DOHH2 (cell line): ENCODE data around the gene SIT1.
"Not testable (repeated sequence)": the region's sequence is repeated elsewhere in the genome, so short reads cannot be mapped to it uniquely, and the experiment has no call there.

Experiments used
- H3F3A ChIP-seq: fragments of 200-600 bp; sonication (generic), shearing (Covaris generic); 2 replicates; pipeline ENCODE4 v1.6.0; 2016; ENCODE audit warnings: antibody characterized with exemption, mild to moderate bottlenecking; ENCODE audit not compliant: control insufficient read depth, insufficient read depth
- H3K27ac ChIP-seq: fragments of 200-600 bp; sonication (generic); 2 replicates; pipeline ENCODE4 v1.5.1; 2014; ENCODE audit warnings: low read depth, mild to moderate bottlenecking, low read length, moderate library complexity
- H3K27me3 ChIP-seq: fragments of 200-600 bp; sonication (generic); 2 replicates; pipeline ENCODE4 v1.6.1; 2014; ENCODE audit warnings: mild to moderate bottlenecking, low read length, mixed read lengths; ENCODE audit not compliant: control insufficient read depth
- H3K36me3 ChIP-seq: fragments of 200-600 bp; sonication (generic); 2 replicates; pipeline ENCODE4 v1.6.1; 2014; ENCODE audit warnings: mild to moderate bottlenecking, low read length, moderate library complexity, mixed read lengths; ENCODE audit not compliant: control insufficient read depth
- H3K4me1 ChIP-seq: fragments of 200-600 bp; sonication (generic); 2 replicates; pipeline ENCODE4 v1.6.1; 2014; ENCODE audit warnings: mild to moderate bottlenecking, low read length, mixed read lengths; ENCODE audit not compliant: control insufficient read depth
- H3K4me2 ChIP-seq: fragments of 200-600 bp; sonication (generic); 2 replicates; pipeline ENCODE4 v1.6.0; 2014; ENCODE audit warnings: mild to moderate bottlenecking, low read length, moderate library complexity
- H3K4me3 ChIP-seq: fragments of 200-600 bp; sonication (generic); 2 replicates; pipeline ENCODE4 v1.5.1; 2014; ENCODE audit warnings: mild to moderate bottlenecking, low read length, mixed read lengths
- H3K79me2 ChIP-seq: fragments of 200-600 bp; sonication (generic); 2 replicates; pipeline ENCODE4 v1.6.1; 2014; ENCODE audit warnings: mild to moderate bottlenecking, low read length, mixed read lengths; ENCODE audit not compliant: control insufficient read depth
- H3K9me2 ChIP-seq: fragments of 200-600 bp; sonication (generic); replicated peaks from 2 replicates; pipeline ENCODE4 v1.6.1; 2014; ENCODE audit warnings: mild to moderate bottlenecking, low read length, mixed read lengths; ENCODE audit not compliant: control insufficient read depth
- H3K9me3 ChIP-seq: fragments of 200-600 bp; sonication (generic); 2 replicates; pipeline ENCODE4 v1.6.1; 2014; ENCODE audit warnings: antibody characterized with exemption, low read length, mixed read lengths; ENCODE audit not compliant: control insufficient read depth, insufficient read depth
- H4K20me1 ChIP-seq: fragments of 200-600 bp; sonication (generic); 2 replicates; pipeline ENCODE4 v1.6.0; 2014; ENCODE audit warnings: low read depth, mild to moderate bottlenecking, antibody characterized with exemption, low read length, moderate library complexity; ENCODE audit not compliant: control insufficient read depth, insufficient read depth
- CTCF ChIP-seq: fragments of 200-600 bp; sonication (generic); IDR thresholded peaks from one replicate; pipeline ENCODE4 v1.5.1; 2014; ENCODE audit warnings: antibody characterized with exemption, mild to moderate bottlenecking, low read depth, low read length; ENCODE audit not compliant: poor library complexity, severe bottlenecking
- EZH2phosphoT487 ChIP-seq: fragments of 200-600 bp; sonication (generic); IDR thresholded peaks from 2 replicates; pipeline ENCODE4 v1.6.1; 2017; ENCODE audit warnings: borderline replicate concordance, mild to moderate bottlenecking, antibody characterized with exemption, low read length, moderate library complexity, mixed read lengths

Gene SIT1

DNA sequence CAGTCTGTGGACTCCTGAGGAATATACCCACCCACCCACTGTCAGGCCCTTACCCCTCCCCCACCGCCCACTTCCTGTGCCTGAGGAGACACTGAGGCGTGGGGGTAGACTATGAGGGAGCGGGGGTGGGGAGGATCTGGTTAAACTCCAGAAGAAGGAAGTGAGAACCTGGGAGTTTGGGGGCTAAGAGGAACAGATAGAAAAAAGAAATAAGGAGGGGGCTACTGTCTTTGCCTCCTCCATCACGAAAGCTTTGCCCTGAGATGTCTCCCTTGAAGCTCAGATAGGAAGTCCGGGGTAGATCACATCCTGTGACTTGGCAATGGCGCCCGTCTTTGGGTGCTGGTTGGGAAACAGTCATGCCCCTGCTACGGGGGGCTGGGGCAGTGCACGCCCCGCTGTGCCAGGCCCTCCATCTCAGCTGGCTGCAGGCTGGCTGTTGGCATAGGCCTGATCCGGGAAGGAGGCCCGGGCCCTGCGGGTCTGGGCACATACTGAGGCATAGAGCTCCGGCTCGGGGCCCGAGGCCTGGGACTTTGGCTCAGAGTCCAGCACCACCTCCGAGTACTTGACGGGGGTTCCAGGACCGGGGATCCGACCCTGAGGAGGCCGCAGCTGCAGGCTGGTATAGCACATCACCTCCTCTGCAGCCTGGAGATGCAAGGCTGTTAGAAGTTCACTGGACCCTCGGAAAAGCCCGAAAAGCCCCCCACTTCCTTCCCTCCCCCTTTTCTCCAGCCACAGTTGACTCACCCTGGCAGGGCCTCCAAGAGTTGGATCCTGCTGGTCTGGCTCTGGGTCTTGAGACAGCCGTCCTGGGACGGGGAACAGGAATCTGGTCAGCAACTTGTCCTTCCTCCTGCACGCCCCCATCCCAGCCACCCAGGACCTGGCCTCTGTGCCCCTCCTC is 1.0 kb downstream of the SIT1 start:
- H3K27me3 ChIP-seq = no peaks in the 10 kb centered on the region
- peaks cover 58% of the 10 kb centered on the region for H3K4me1 ChIP-seq
- TF ChIP-seq EZH2phosphoT487 = no peak
- TF ChIP-seq CTCF = no peak
- no peaks in the 10 kb centered on the region for H3K9me2 ChIP-seq
- peaks cover 25% of the 10 kb centered on the region for H3K79me2 ChIP-seq
- no peaks in the 10 kb centered on the region for H3K9me3 ChIP-seq
- H3K4me3 ChIP-seq = peak overlapping the region; percentile 85
- peak overlapping the region; percentile 96 for H3K4me2 ChIP-seq
- H3F3A ChIP-seq = peaks cover 32% of the 10 kb centered on the region
- peak overlapping the region; percentile 87 for H3K27ac ChIP-seq
- no peaks in the 10 kb centered on the region for H4K20me1 ChIP-seq
- peaks cover 19% of the 10 kb centered on the region for H3K36me3 ChIP-seq

DNA sequence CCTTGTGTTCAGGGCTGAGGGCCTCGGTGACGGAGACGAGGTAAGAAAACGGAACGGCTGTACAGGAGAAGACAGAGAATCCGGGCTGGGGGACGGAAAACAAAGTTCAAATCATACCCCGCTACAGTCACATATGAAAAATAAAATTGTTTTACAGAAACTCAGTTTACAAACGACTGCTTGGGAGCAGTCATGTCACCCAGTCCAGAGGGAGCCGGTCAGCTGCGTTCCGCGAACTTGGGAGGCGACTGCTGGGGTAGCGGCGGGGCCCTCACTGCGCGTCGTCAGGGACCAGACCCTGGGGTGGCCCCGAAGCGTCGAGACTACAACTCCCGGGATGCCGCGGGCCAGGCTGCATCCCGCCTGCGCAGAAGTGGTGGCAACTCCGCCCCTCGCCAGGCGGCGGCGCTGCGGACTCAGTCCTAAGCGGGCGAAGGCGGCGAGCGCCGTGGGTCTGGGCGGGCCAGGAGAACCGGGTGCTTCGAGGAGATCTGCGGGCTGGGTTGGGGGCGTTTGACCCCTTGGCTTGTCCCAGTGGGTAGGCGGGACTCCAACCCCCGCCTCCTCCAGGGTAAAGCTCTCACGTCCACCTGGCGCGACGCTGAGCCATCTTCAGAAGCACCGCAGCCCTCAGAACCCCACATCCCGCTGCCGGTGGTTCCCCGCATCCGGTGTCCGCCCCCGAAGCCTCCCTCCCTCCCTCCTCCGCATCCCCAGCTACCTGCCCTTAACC is 4.0 kb downstream of the SIT1 start:
- peak; percentile 88 for TF ChIP-seq CTCF
- TF ChIP-seq EZH2phosphoT487 = no peak
- H3K36me3 ChIP-seq = peaks cover 19% of the 10 kb centered on the region
- peak overlapping the region; percentile 96 for H3K4me2 ChIP-seq

GRCh38 chr9:35646153-35646532 is 4.6 kb downstream of the SIT1 start:
- H3K27ac ChIP-seq = peak overlapping the region; percentile 87
- H3K4me1 ChIP-seq = peaks cover 46% of the 10 kb centered on the region
- no peaks in the 10 kb centered on the region for H4K20me1 ChIP-seq
- no peaks in the 10 kb centered on the region for H3K27me3 ChIP-seq
- peaks cover 22% of the 10 kb centered on the region for H3K79me2 ChIP-seq
- peak overlapping the region; percentile 96 for H3K4me2 ChIP-seq
- H3K36me3 ChIP-seq = peaks cover 19% of the 10 kb centered on the region
- H3K9me2 ChIP-seq = no peaks in the 10 kb centered on the region
- H3K9me3 ChIP-seq = no peaks in the 10 kb centered on the region
- no peak for TF ChIP-seq EZH2phosphoT487
- no peak for TF ChIP-seq CTCF
- peak overlapping the region; percentile 85 for H3K4me3 ChIP-seq
- H3F3A ChIP-seq = peaks cover 29% of the 10 kb centered on the region

More for the DNA sequence above, 4.0 kb downstream of the SIT1 start:
- H3K9me2 ChIP-seq = no peaks in the 10 kb centered on the region
- H3K79me2 ChIP-seq = peaks cover 25% of the 10 kb centered on the region
- H3K9me3 ChIP-seq = no peaks in the 10 kb centered on the region
- H3F3A ChIP-seq = peaks cover 34% of the 10 kb centered on the region
- H3K4me1 ChIP-seq = peaks cover 51% of the 10 kb centered on the region
- peak overlapping the region; percentile 87 for H3K27ac ChIP-seq
- peak overlapping the region; percentile 85 for H3K4me3 ChIP-seq
- no peaks in the 10 kb centered on the region for H3K27me3 ChIP-seq
- H4K20me1 ChIP-seq = no peaks in the 10 kb centered on the region

GRCh38 chr9:35645736-35646135 is 5.0 kb downstream of the SIT1 start:
- not testable (repeated sequence) for H3K9me2 ChIP-seq, H3K9me3 ChIP-seq, H4K20me1 ChIP-seq, H3K27me3 ChIP-seq
- H3K79me2 ChIP-seq = peaks cover 18% of the 10 kb centered on the region
- peaks cover 28% of the 10 kb centered on the region for H3F3A ChIP-seq
- H3K4me2 ChIP-seq = peak overlapping the region; percentile 96
- H3K27ac ChIP-seq = peak overlapping the region; percentile 87
- H3K4me1 ChIP-seq = peaks cover 41% of the 10 kb centered on the region
- peak overlapping the region; percentile 85 for H3K4me3 ChIP-seq
- H3K36me3 ChIP-seq = peaks cover 19% of the 10 kb centered on the region
